ENCODE measurements around the gene GNRHR. TPM values are rescaled to one million over a fixed set of nuclear protein-coding genes. Genes with fewer than 3 reads are reported as not detected.

The GNRHR gene
- polyA plus RNA-seq, 1 of the 3 experiments (the other 2 are of a cell fraction): 0.02 TPM

GRCh38 chr4:67727124-67727850, 26.9 kb downstream of the GNRHR start:
- peak overlapping the region; percentile 34 for H3K4me2 ChIP-seq
- peak overlapping the region; percentile 47 for H3K9ac ChIP-seq

GRCh38 chr4:67725981-67726380, 28.2 kb downstream of the GNRHR start:
- peaks cover 0 to 14% of the 10 kb centered on the region in 2 experiments; a peak in 2 of 4 replicates for H3K4me1 ChIP-seq (ENCODE audit: control insufficient read depth in 1 of 2, insufficient read depth in 2 of 2, low read depth in 1 of 2, low read length in 1 of 2)
- H3K36me3 ChIP-seq (replicated peaks in 1 of 2; ENCODE audit: control insufficient read depth in 1 of 2, insufficient read depth in 2 of 2, low read length in 1 of 2): no peaks in the 10 kb centered on the region
- H3K27ac ChIP-seq (ENCODE audit: low read depth in 2 of 2, low read length in 1 of 2): peak overlapping the region in 1 of 2 experiments; percentile 76; a peak in 1 of 4 replicates
- H3F3A ChIP-seq (replicated peaks; ENCODE audit: insufficient read depth): peaks cover 34% of the 10 kb centered on the region
- no peak overlapping the region for H3K9ac ChIP-seq
- no peaks in the 10 kb centered on the region for H3K79me2 ChIP-seq (ENCODE audit: insufficient read depth)
- H4K20me1 ChIP-seq (ENCODE audit: insufficient read depth): no peaks in the 10 kb centered on the region
- H3K4me2 ChIP-seq: no peak overlapping the region
- no peaks in the 10 kb centered on the region for H3K9me3 ChIP-seq
- TF ChIP-seq FOSL2 (IDR thresholded peaks at IDR 0.05; ENCODE audit: borderline replicate concordance, low read depth) (peak; percentile 22; the same call in 1 of the 2 replicates), FOXJ3 (CRISPR knock-in tag; IDR thresholded peaks at IDR 0.05) (no peak), NRF1 (IDR thresholded peaks at IDR 0.05; ENCODE audit: low read depth, low read length) (no peak), MAX (IDR thresholded peaks at IDR 0.05; ENCODE audit: low read depth) (no peak), JUND (IDR thresholded peaks at IDR 0.05) (0 out of 2 replicates have a peak, but pooled peaks have one; percentile 14)
- TF ChIP-seq, protein P1, sequence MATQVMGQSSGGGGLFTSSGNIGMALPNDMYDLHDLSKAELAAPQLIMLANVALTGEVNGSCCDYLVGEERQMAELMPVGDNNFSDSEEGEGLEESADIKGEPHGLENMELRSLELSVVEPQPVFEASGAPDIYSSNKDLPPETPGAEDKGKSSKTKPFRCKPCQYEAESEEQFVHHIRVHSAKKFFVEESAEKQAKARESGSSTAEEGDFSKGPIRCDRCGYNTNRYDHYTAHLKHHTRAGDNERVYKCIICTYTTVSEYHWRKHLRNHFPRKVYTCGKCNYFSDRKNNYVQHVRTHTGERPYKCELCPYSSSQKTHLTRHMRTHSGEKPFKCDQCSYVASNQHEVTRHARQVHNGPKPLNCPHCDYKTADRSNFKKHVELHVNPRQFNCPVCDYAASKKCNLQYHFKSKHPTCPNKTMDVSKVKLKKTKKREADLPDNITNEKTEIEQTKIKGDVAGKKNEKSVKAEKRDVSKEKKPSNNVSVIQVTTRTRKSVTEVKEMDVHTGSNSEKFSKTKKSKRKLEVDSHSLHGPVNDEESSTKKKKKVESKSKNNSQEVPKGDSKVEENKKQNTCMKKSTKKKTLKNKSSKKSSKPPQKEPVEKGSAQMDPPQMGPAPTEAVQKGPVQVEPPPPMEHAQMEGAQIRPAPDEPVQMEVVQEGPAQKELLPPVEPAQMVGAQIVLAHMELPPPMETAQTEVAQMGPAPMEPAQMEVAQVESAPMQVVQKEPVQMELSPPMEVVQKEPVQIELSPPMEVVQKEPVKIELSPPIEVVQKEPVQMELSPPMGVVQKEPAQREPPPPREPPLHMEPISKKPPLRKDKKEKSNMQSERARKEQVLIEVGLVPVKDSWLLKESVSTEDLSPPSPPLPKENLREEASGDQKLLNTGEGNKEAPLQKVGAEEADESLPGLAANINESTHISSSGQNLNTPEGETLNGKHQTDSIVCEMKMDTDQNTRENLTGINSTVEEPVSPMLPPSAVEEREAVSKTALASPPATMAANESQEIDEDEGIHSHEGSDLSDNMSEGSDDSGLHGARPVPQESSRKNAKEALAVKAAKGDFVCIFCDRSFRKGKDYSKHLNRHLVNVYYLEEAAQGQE (IDR thresholded peaks at IDR 0.05; ENCODE audit: low read depth, low read length): no peak
- CTCF ChIA-PET: interaction anchor here (1.5 to 2.5 kb wide), 2 partner anchors 18 to 20 kb away, joined by 3 to 16 read pairs; no protein-coding TSS in a partner anchor
- POLR2A ChIA-PET: no interaction called here
- no peak overlapping the region for H2AFZ ChIP-seq (ENCODE audit: low read depth)
- H3K27me3 ChIP-seq (ENCODE audit: insufficient read depth): no peaks in the 10 kb centered on the region
- no peaks in the 10 kb centered on the region for H3K9me2 ChIP-seq
- no peak for DNase-seq
- H3K4me3 ChIP-seq (ENCODE audit: low read depth in 2 of 2, low read length in 1 of 2): no peak overlapping the region
- WGBS (ENCODE audit: low lambda C conversion rate): 38% methylated on average over 4 of the region's 4 CpGs

More at GRCh38 chr4:67727124-67727850, 26.9 kb downstream of the GNRHR start:
- Histone ChIP-seq H4K20me1 (ENCODE audit: insufficient read depth) (no peaks in the 10 kb centered on the region), H3K27ac (ENCODE audit: low read depth in 2 of 2, low read length in 1 of 2) (peak overlapping the region in 1 of 2 experiments; percentile 76; a peak in 2 of 4 replicates), H3K4me1 (ENCODE audit: control insufficient read depth in 1 of 2, insufficient read depth in 2 of 2, low read depth in 1 of 2, low read length in 1 of 2) (peaks cover 0 to 1% of the 10 kb centered on the region in 2 experiments; a peak in 2 of 4 replicates), H2AFZ (ENCODE audit: low read depth) (peak overlapping the region; percentile 2; the same call in 1 of the 2 replicates), H3F3A (replicated peaks; ENCODE audit: insufficient read depth) (peaks cover 34% of the 10 kb centered on the region), H3K79me2 (ENCODE audit: insufficient read depth) (no peaks in the 10 kb centered on the region), H3K36me3 (replicated peaks in 1 of 2; ENCODE audit: control insufficient read depth in 1 of 2, insufficient read depth in 2 of 2, low read length in 1 of 2) (no peaks in the 10 kb centered on the region), H3K9me2 (no peaks in the 10 kb centered on the region), H3K27me3 (ENCODE audit: insufficient read depth) (no peaks in the 10 kb centered on the region), H3K4me3 (ENCODE audit: low read depth in 2 of 2, low read length in 1 of 2) (peak overlapping the region in 1 of 2 experiments; percentile 31; a peak in 1 of 4 replicates), H3K9me3 (no peaks in the 10 kb centered on the region)
- ChIA-PET CTCF (interaction anchor here (1.2 to 2.5 kb wide), 3 partner anchors 9 to 19 kb away, joined by 3 to 16 read pairs (median 5); no protein-coding TSS in a partner anchor), POLR2A (no interaction called here)
- WGBS (ENCODE audit: low lambda C conversion rate): 5% methylated on average over 4 of the region's 4 CpGs
- 0 out of 2 replicates have a peak, but pooled peaks have one; percentile 22 for TF ChIP-seq TAF1 (IDR thresholded peaks at IDR 0.05; ENCODE audit: borderline replicate concordance, low read depth, low read length)
- peak; percentile 81 for TF ChIP-seq FOSL2 (IDR thresholded peaks at IDR 0.05; ENCODE audit: borderline replicate concordance, low read depth)
- peak in 1 of 2 experiments; percentile 70; a peak in 2 of 4 replicates for TF ChIP-seq EP300 (IDR thresholded peaks at IDR 0.05; ENCODE audit: borderline replicate concordance in 1 of 2, low read depth in 1 of 2, low read length in 1 of 2)
- TF ChIP-seq TCF12 (IDR thresholded peaks at IDR 0.05): peak; percentile 60
- TF ChIP-seq RCOR1 (IDR thresholded peaks at IDR 0.05; ENCODE audit: low read length): no peak
- peak; percentile 24; the same call in 1 of the 2 replicates for TF ChIP-seq NFIC (IDR thresholded peaks at IDR 0.05; ENCODE audit: borderline replicate concordance)
- TF ChIP-seq RXRA (IDR thresholded peaks at IDR 0.05; ENCODE audit: borderline replicate concordance, low read depth): peak; percentile 72; the same call in 1 of the 2 replicates
- no peak for TF ChIP-seq IRF3 (IDR thresholded peaks at IDR 0.05; ENCODE audit: low read depth, low read length)
- no peak for TF ChIP-seq TEAD4 (IDR thresholded peaks at IDR 0.05; ENCODE audit: borderline replicate concordance, insufficient read depth)
- no peak for TF ChIP-seq MAX (IDR thresholded peaks at IDR 0.05; ENCODE audit: low read depth)
- TF ChIP-seq, protein P2, sequence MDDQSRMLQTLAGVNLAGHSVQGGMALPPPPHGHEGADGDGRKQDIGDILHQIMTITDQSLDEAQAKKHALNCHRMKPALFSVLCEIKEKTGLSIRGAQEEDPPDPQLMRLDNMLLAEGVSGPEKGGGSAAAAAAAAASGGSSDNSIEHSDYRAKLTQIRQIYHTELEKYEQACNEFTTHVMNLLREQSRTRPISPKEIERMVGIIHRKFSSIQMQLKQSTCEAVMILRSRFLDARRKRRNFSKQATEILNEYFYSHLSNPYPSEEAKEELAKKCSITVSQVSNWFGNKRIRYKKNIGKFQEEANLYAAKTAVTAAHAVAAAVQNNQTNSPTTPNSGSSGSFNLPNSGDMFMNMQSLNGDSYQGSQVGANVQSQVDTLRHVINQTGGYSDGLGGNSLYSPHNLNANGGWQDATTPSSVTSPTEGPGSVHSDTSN (IDR thresholded peaks at IDR 0.05): peak; percentile 87
- TF ChIP-seq JUND (IDR thresholded peaks at IDR 0.05): peak; percentile 60
- TF ChIP-seq FOXJ3 (CRISPR knock-in tag; IDR thresholded peaks at IDR 0.05): no peak
- no peak for DNase-seq

Data from SK-N-SH (cell line).